Measurements from ENCODE around the gene SLC36A1.

DNA sequence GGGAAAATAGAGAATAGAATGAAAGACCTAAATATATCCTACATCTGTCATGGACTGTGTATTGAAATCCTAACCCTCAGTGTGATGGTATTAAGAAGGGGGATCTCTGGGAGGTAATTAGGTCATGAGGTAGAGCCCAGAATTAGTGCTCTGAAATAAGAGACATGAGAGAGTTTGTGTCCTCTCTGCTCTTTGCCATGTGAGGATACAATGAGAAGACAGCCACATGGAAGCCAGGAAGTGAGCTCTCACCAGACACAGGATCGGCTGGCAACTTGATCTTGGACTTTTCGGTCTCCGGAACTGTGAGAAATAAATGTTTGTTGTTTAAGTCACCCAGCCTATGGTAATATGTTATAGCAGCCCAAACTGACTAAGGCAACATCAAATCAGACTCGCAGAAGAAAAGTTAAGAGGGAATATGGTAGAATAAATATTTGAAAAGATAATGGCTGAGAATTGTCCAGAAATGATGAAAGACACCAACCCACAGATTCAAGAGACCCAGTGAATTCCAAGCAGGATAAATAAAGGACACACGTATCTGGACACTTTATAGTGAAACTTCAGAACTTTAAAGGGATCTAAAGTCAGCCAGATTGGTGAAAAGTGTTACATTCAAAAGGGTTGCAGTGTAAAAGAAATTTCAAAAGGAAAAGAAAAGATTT lies 12.7 kb upstream of the SLC36A1 start:
- TF ChIP-seq, protein P1, sequence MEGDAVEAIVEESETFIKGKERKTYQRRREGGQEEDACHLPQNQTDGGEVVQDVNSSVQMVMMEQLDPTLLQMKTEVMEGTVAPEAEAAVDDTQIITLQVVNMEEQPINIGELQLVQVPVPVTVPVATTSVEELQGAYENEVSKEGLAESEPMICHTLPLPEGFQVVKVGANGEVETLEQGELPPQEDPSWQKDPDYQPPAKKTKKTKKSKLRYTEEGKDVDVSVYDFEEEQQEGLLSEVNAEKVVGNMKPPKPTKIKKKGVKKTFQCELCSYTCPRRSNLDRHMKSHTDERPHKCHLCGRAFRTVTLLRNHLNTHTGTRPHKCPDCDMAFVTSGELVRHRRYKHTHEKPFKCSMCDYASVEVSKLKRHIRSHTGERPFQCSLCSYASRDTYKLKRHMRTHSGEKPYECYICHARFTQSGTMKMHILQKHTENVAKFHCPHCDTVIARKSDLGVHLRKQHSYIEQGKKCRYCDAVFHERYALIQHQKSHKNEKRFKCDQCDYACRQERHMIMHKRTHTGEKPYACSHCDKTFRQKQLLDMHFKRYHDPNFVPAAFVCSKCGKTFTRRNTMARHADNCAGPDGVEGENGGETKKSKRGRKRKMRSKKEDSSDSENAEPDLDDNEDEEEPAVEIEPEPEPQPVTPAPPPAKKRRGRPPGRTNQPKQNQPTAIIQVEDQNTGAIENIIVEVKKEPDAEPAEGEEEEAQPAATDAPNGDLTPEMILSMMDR (IDR thresholded peaks at IDR 0.05) = no peak
- no peak for TF ChIP-seq POLR2AphosphoS5 (IDR thresholded peaks at IDR 0.05)
